NCI-H2081 treated with DMSO at 0.1 percent for 48 hours (cell line): ENCODE results near the gene UTY.

Source experiments
- DNase-seq: peaks from one replicate; lab custom pipeline; 2025; lab: John Stamatoyannopoulos, UW

Gene UTY

DNA sequence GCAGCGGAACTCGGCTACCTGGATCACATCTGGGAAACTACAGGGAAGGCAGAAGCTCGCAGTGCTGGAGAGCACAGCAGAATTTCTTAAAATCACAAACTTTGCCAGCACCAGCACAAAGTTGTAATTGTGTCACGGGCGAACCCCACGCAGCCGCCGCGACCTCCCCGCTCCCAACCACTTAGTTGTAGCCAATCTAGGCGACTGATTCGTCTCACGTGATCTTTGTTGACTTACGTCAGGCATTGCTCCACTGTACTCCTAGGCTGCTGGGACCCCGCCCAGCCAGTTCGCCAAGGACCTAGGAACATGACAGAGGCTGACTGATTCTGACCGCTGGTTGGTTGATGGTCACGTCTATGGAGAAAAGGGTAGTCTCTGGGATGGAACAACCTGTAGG lies at the start of gene UTY:
Gene UTY (minus strand): TSS at position 206 of the 400 bp plus-strand sequence. CDS start 368 bp downstream, outside the sequence.
- no peak for DNase-seq

DNA sequence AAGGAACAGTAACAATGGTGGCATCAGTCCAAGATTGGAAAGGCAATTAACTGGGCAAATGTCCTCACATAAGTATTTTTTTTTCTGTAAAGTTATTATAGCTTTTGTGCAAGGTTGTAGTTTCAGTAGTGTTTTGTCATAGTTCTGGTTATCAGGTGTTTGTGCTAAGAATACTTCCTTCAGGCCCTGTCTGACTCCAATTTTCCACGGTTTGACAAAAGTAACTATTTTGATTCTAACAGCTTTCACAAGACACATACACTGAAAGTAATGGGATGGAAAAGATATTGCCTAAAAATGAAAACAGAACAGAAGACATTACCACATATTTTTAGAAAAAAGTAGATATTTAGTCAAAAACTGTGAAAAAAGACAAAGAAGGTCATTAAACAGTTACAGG lies 40.6 kb upstream of the UTY start:
- no peak for DNase-seq

DNA sequence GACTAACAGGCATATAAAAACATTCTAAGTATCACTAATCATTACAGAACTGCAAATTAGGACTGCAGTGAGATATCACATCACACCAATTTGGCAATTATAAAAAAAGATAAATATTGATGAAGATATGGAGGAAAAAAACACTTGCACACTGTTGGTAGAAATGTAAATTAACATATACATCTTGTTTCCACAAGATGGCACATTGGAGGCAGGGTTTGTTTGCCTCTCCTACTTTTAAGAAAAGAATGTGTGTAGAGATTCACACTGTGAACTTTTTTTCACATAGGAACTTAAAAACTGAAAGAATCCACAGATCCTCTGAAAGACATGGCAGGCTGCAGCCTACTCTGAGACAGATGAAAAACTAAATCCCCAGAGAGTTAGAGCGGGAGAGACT lies 21.4 kb upstream of the UTY start:
- no peak for DNase-seq

DNA sequence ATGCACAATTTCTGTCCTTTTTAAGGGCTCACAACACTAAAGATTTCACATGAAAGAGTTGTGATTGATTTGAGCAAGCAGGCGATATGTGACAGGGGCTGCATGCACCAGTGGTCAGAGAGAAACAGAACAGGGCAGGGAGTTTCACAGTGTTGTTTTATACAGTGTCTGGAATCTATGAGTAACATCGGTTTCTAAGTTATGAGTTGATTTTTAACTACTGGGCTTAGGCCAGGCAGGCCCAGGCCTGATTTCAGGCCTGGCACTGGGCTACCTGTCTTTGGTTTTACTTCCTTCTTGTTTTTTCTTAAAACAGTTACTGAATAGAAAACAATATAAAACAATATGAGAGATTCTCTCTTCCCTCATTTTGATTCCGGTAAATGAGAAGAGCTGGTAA lies 13.9 kb upstream of the UTY start:
- no peak for DNase-seq

GRCh38 chrY:13492408-13492807 lies 12.6 kb upstream of the UTY start:
- DNase-seq, result no peak

- DNase-seq, result no peak
Measured at GRCh38 chrY:13488738-13489137, 8.9 kb upstream of the UTY start.

DNA sequence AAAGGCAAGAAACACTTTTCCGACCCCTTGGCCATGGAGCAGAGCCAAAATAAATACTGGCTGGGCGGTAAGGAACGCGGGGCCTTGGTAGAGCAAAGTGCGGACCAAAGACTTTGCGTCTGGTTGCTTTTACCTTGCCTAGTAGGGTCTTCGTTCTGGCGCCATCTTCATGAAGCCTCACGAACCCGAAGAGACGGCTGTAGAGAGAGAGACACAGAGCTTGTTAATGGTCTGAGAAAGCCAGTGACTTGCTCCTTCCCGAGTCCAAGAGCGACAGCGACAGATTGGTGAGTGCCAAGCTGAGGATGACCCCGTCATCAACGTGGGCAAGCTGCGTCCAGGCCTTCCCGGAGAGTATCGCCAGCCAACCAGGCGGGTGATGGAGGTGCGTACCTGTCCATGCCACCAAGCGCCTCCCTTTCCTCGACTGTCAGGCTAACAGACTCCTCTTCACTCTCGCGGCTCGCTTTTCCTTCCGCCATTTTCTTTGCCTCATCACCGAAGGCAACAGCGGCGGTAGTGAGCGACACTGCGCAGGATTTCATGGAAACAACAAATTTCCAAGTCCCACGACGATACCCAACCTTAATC lies 617 bp downstream of the UTY start:
- DNase-seq, result no peak

GRCh38 chrY:13478126-13478785 lies 1.6 kb downstream of the UTY start:
- DNase-seq, result no peak

DNA sequence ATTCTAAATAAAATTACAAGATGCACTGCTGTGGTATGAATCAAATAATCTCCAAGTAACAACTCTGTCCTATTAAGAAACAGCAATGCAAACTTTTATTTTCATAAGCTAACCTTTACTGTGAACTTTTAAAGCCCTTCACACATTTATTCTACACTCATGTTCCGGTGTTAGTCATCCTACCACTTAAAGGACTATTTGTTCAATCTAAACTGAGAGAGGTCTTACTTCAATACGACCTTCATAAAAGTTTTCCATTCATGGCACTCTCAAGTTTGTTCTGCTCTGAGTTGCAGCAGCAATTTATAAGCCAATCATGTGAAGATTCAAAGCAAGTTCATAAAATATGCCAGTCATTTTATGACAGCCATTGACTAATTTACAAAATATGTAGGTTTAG lies 4.8 kb downstream of the UTY start:
- no peak for DNase-seq

DNA sequence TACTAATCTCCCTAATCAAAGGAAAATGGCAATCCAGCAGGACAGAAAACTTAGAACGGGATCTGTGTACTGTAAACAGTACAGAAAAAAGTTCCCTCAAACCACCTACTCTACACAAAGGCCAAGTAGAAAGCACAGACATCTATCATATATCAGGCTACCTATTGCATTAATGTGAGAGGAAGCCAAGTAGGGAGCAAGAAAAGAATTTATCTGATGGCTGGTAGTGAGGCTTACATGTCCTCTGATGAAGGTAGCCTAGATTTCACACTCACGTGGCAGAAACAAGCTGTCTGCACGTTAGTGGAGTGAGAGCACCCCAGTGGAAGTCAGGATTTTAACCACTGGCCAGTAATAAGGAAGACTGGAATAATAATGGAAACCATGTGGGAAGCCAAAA lies 28.3 kb downstream of the UTY start:
- DNase-seq, result no peak

GRCh38 chrY:13450596-13451130 lies 29.2 kb downstream of the UTY start:
- no peak for DNase-seq

DNA sequence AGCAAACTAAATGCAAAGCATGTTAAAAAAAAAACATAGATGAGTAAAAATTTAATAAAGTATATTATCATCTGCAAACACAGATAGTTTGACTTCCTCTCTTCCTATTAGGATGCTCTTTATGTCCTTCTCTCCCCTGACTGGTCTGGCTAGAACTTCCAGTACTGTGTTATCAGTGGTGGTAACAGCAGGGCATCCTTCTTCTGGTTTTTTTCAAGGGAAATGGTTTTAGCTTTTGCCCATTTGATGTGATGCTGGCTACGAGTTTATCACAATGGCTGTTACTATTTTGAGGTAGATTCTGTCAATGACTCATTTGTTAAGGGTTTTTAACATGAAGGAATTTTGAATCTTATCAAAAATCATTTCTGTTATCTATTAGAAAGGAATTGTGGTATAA lies 34.3 kb downstream of the UTY start:
- DNase-seq, result no peak

- DNase-seq, result no peak
Measured at GRCh38 chrY:13443146-13443545, 36.7 kb downstream of the UTY start.

- no peak for DNase-seq
Measured at GRCh38 chrY:13440811-13441210, 39.0 kb downstream of the UTY start.

GRCh38 chrY:13435968-13436937 lies 43.6 kb downstream of the UTY start:
- no peak for DNase-seq

- no peak for DNase-seq
Measured at GRCh38 chrY:13435206-13435967, 44.4 kb downstream of the UTY start.

- no peak for DNase-seq
Measured at GRCh38 chrY:13432293-13433025, 47.4 kb downstream of the UTY start.

- DNase-seq, result no peak
Measured at GRCh38 chrY:13429551-13429950, 50.3 kb downstream of the UTY start.

DNA sequence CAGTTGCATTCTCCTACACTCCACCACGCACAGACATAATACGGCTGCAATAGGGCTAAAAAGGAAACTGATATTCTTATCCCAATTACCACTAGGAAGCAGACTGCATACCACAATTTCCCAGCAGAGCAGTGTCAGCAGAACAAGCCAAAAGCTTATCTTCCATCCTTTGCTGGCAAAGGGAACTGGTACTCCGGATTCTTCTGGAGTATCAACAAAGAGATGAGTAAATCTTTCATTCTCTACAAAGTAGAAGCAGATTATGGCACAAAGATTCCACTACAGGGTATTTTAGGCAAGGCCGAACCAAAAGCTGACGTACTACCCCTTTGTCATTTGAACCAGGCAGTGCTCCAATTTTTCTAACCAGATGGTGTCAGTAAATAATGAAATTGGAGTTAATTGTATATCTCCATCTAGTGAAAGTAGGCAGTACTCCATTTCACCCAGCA lies 56.5 kb downstream of the UTY start:
- DNase-seq, result no peak

GRCh38 chrY:13416869-13417661 lies 62.8 kb downstream of the UTY start:
- no peak for DNase-seq
